Body of pancreas (tissue), 4 donors: ENCODE measurements around the gene RAD51B. TPM values are rescaled to one million over a fixed set of nuclear protein-coding genes. Genes with fewer than 3 reads are reported as not detected.

Source experiments
- ATAC-seq: fragments of 150-250 bp; one replicate; pipeline ENCODE4 v1.9.1; 2016
- DNase-seq, 4 donors: peaks; one replicate each; pipeline ENCODE4 v3.0.0-alpha.2; 2019
- H3K27ac ChIP-seq, 4 donors: fragments of 200-600 bp; sonication (generic); 1 replicate in 3 of 4; 2 replicates in 1 of 4; pipeline versions ENCODE4 v1.5.1 to v1.6.1; 2016 to 2019; ENCODE audit warnings: mild to moderate bottlenecking in 1 of 4, mixed read lengths in 1 of 4, moderate library complexity in 1 of 4
- H3K27me3 ChIP-seq, 2 donors: fragments of 200-600 bp; sonication (generic); one replicate each; pipeline ENCODE4 v1.6.0; 2016; ENCODE audit warnings: mild to moderate bottlenecking in 1 of 2
- H3K36me3 ChIP-seq, 2 donors: fragments of 200-600 bp; sonication (generic); replicated peaks in 1 of 2; 2 replicates each; pipeline ENCODE4 v1.5.1; 2016; ENCODE audit warnings: low read depth in 2 of 2; ENCODE audit not compliant: insufficient read depth in 1 of 2
- H3K4me1 ChIP-seq: fragments of 200-600 bp; sonication (generic); one replicate; pipeline ENCODE4 v1.6.0; 2016
- H3K4me3 ChIP-seq, 2 donors: fragments of 200-600 bp; sonication (generic); 1 replicate in 1 of 2; 2 replicates in 1 of 2; pipeline ENCODE4 v1.5.1; 2016 to 2019
- H3K9me3 ChIP-seq, 3 donors: fragments of 200-600 bp; sonication (generic); 1 replicate in 2 of 3; 2 replicates in 1 of 3; pipeline ENCODE4 v1.5.1; 2016
- CTCF ChIP-seq, 7 experiments: fragments of 450-650 bp in 4 of 7; fragments of 200-600 bp in 3 of 7; sonication (generic) in 3 of 7; IDR thresholded peaks; one replicate each; pipeline ENCODE4 v1.5.1; 2016 to 2019; ENCODE audit warnings: antibody characterized with exemption in 7 of 7
- POLR2A ChIP-seq, 3 donors: fragments of 450-650 bp; IDR thresholded peaks; one replicate each; pipeline ENCODE4 v1.6.1; 2016; ENCODE audit warnings: antibody characterized with exemption in 3 of 3, mild to moderate bottlenecking in 2 of 3
- WGBS, 2 donors: methylation state at CpG; one replicate each; pipeline ENCODE4 v1.1.5; 2017; 5-methylcytosine and 5-hydroxymethylcytosine counted together
- intact Hi-C: fragments of 100-400 bp; cut with DNase I; formaldehyde crosslinking; loops from one replicate; pipeline ENCODE4 v1.15.1; 2023
- total RNA-seq, 2 donors: library from RNA; depleted of rRNA; stranded (reverse); fragments of >200 nt; gene quantifications; one replicate each; pipeline ENCODE4 v1.1.0, GENCODE V29; 2016

RAD51B gene
- total RNA-seq, 2 donors from 2014 or later = 12.2 to 29.6 TPM

DNA sequence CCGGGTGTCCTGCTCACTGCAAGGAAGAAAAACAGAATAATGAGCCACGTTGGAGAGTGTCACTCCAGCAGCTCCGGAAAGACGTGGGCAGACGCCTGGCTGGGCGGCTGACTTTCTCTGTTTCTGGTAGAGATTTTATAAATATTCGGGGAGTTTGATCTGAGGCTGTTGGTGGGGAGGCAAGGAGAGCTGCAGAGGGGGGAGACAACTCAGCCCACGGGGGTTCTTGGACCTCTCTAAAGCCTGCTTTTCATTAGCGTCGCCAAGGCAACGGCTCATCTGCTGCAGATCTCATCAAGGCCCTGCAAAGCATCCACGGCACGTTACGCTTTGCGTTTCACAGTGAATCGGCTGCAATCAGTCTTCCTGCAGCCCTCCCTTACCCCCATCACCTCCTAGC, 766.1 kb downstream of the RAD51B start:
- ATAC-seq = no peak
- H3K4me1 ChIP-seq = peaks cover 30% of the 10 kb centered on the region
- TF ChIP-seq CTCF (IDR thresholded peaks at IDR 0.05) = no peak
- TF ChIP-seq POLR2A (IDR thresholded peaks at IDR 0.05) = no peak
- H3K9me3 ChIP-seq = no peaks in the 10 kb centered on the region
- H3K27me3 ChIP-seq = no peaks in the 10 kb centered on the region
- no peak overlapping the region for H3K4me3 ChIP-seq
- H3K27ac ChIP-seq = no peak overlapping the region
- H3K36me3 ChIP-seq = no peaks in the 10 kb centered on the region
- intact Hi-C loops = no loop called here
- 88 to 89% methylated on average over 16 of the region's 16 CpGs for WGBS, 2 donors
- DNase-seq = no peak

DNA sequence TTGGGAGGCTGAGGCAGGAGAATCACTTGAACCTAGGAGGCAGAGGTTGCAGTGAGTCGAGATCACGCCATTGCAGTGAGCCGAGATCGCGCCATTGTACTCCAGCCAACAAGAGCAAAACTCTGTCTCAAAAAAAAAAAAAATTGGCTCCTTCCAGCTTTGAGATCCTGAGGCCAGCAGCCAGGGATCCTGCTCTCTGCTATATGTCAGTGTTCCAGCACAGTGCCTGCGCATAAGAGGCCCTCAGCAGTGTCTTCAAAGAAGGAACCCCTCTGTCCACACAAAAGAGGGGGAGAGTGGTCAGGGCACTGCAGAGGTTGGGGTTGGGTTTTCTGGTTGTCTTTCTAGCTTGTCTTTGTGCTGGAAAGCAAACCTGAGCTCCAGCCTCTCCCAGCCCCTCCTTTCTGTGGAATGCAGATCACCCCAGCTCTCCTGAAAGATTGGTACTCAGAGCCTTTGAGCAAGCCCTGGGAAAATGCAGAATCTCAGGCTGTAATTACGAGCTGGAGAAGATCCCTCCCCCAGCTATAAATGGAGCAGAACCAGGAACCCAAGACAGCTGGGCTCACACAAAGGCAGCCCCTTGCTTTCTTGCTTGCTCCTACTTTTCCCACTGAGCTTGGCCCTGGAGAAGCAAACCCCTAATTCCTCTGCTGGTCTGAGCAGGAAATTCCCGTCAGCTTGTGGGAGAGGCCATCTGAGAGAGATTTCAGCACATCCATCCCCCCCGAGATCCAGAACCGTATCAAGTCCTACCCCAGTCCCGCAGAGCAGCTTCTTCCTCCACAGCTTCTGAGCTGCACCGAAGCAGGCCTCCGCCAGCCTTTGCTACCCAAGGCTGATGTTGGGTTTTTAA, 767.5 kb downstream of the RAD51B start:
- no peak for DNase-seq

DNA sequence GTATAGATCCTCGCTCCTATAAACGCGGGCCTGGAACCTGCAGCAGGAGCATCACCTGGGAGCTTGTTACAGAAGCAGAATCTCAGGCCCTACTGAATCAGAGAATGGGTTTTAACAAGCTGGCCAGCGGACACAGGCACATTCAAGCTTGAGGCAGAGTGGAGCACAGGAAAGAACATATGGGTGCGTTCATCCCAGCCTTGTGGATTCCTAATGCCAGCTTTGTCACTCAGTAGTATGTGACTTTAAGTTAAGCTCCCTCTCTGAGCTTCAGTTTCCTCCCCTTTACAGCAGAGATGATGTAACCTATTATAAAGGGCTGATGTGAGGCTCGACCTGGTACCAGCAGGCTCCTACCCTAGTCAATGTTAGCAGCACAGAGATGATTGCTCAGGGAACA, 768.4 kb downstream of the RAD51B start:
- 92 to 94% methylated on average over 6 of the region's 6 CpGs for WGBS, 2 donors
- Histone ChIP-seq H3K4me3 (no peak overlapping the region), H3K27ac (no peak overlapping the region), H3K36me3 (no peaks in the 10 kb centered on the region), H3K4me1 (peaks cover 29% of the 10 kb centered on the region), H3K27me3 (no peaks in the 10 kb centered on the region), H3K9me3 (no peaks in the 10 kb centered on the region)
- no peak for DNase-seq
- ATAC-seq = no peak
- no peak for TF ChIP-seq POLR2A (IDR thresholded peaks at IDR 0.05)
- intact Hi-C loops = no loop called here

More for the DNA sequence above, 767.5 kb downstream of the RAD51B start:
- ATAC-seq = no peak
- H3K27ac ChIP-seq = peak overlapping the region in 1 of 4 donors; percentile 13
- intact Hi-C loops = no loop called here
- no peaks in the 10 kb centered on the region for H3K9me3 ChIP-seq
- H3K4me1 ChIP-seq = peaks cover 29% of the 10 kb centered on the region
- TF ChIP-seq POLR2A (IDR thresholded peaks at IDR 0.05) = no peak
- TF ChIP-seq CTCF (IDR thresholded peaks at IDR 0.05) = no peak
- 81 to 91% methylated on average over 13 of the region's 13 CpGs for WGBS, 2 donors
- no peak overlapping the region for H3K4me3 ChIP-seq
- H3K36me3 ChIP-seq = no peaks in the 10 kb centered on the region
- no peaks in the 10 kb centered on the region for H3K27me3 ChIP-seq

DNA sequence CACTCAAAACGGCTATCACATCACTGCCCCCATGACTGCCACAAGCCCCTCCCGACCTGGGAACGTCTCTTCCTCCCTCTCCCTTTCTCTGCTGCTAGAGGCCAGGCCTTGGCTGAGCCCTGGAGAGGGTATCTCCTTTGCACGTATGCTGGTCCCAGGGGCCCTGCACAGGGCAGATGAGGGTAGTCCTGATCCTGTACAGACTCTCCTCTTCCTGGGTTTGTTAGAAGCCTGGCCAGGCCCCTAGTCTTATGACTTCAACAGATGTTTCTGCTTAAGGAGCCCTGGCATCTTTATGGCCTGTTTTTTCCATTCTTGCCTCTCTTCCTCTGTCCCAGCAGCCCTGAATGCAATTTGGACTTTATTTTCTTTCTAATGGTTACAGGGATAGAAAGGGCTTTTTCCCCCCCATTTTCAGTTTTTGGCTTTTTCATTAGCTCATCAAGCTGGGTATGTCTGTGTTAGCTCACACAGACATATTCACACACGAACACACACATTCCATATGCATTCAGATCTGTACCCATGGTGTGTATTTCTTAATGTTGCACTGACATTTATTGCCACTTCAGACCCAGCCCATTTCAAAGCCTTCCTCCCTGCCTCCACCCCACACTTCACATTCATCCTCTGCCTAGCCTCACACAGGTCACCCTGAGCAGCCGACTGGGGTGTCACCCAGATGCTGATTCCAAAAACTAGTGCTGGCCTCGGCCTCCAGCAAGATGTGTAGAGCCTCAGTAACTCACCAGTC, 770.0 kb downstream of the RAD51B start:
- H3K36me3 ChIP-seq = no peaks in the 10 kb centered on the region
- H3K9me3 ChIP-seq = no peaks in the 10 kb centered on the region
- no peaks in the 10 kb centered on the region for H3K27me3 ChIP-seq
- TF ChIP-seq CTCF (IDR thresholded peaks at IDR 0.05) (no peak), POLR2A (IDR thresholded peaks at IDR 0.05) (no peak)
- intact Hi-C loops = no loop called here
- H3K4me1 ChIP-seq = peaks cover 20% of the 10 kb centered on the region
- WGBS, 2 donors = 74 to 79% methylated on average over 7 of the region's 7 CpGs
- peak overlapping the region in 2 of 4 donors; percentile 2 to 26 for H3K27ac ChIP-seq
- ATAC-seq (peak; percentile 18), DNase-seq (no peak)
- H3K4me3 ChIP-seq = no peak overlapping the region

DNA sequence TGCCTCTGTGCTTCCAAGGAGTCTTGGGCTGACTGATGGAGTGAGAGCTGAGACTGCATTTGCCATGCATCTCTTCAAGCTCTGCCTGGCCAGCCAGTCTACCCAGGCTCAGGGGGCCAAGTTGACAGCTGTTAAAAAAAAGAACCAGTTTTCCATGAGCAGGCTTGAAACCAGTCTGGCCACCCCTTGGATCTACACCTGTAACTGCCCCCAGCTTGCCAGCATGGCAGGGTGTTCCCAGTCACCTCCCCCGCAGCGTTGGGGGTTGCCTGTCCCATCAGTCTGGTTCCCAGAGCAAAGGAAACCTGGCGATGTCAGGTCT, 770.6 kb downstream of the RAD51B start:
- intact Hi-C loops = no loop called here
- Histone ChIP-seq H3K27me3 (no peaks in the 10 kb centered on the region), H3K9me3 (no peaks in the 10 kb centered on the region), H3K36me3 (no peaks in the 10 kb centered on the region), H3K4me1 (peaks cover 20% of the 10 kb centered on the region), H3K4me3 (no peak overlapping the region), H3K27ac (peak overlapping the region in 1 of 4 donors; percentile 2)
- WGBS, 2 donors = 70 to 94% methylated on average over 2 to 3 of the region's 3 CpGs
- TF ChIP-seq CTCF (IDR thresholded peaks at IDR 0.05) (no peak), POLR2A (IDR thresholded peaks at IDR 0.05) (no peak)
- DNase-seq (no peak), ATAC-seq (no peak)
